ENCODE results near the gene ENDOD1.

DNA sequence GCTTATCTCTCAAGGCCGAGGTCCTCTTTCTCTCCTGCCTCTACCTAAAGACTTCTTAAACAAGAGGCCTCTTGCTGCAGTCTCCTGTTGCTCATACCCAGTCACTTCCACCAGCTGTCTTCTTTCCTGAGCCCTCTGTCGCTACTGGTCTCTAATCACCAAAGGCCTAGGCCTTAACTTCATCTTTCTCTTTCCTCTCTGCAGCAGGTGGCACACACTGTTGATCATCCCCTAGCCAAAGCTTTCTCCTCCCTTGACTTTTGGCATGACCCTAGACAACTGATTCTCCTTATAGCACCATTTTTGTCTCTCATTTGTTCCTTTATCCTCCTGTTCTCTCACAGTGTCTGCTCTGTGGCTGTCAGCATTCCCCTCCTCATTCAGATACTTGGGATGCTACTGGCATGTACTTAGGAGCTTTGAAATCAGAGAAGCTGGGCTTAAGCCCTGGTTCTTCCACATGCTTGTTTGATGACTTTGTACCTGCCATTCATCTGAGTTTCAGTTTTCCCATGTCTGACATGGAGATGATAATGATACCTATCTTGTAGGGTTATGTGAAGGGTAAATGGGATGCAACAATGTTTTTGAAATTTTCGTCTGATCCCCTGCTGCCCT, 22.4 kb downstream of the ENDOD1 start:
- TF ChIP-seq EZH2 (IDR thresholded peaks at IDR 0.05) (no peak), POLR2AphosphoS5 (IDR thresholded peaks at IDR 0.05; ENCODE audit: borderline replicate concordance, low read depth, low read length) (no peak), FOXP2 (optimal IDR thresholded peaks at IDR 0.05; ENCODE audit: control extremely low read depth, extremely low read length, insufficient read depth) (no peak)
